K562 (cell line): ENCODE measurements around the gene ELMOD2. TPM values are rescaled to one million over a fixed set of nuclear protein-coding genes. Genes with fewer than 3 reads are reported as not detected.
A peak's percentile ranks its signal among the peaks of the same experiment; 100 is the strongest.

Source experiments
- CBFA2T3 ChIP-seq: fragments of 450-650 bp; IDR thresholded peaks from 2 replicates; pipeline ENCODE4 v1.6.1; 2017
- CCNT2 ChIP-seq: IDR thresholded peaks from 2 replicates; pipeline ENCODE4 v1.6.1; 2011; ENCODE audit warnings: borderline replicate concordance, low read depth, mild to moderate bottlenecking, moderate library complexity, mixed read lengths, low read length; ENCODE audit not compliant: insufficient read length; ENCODE audit errors: extremely low read depth
- EP300 ChIP-seq: IDR thresholded peaks from 2 replicates; pipeline ENCODE4 v1.6.1; 2012; ENCODE audit warnings: low read length, improper control_type of control experiment
- ETV5 ChIP-seq: sonication (generic); formaldehyde crosslinking; IDR thresholded peaks from 2 replicates; pipeline ENCODE4 v1.4.0; 2020; ENCODE audit warnings: low read depth, mild to moderate bottlenecking, missing genetic modification reagents
- KHSRP ChIP-seq: fragments of 450-650 bp; IDR thresholded peaks from 2 replicates; pipeline ENCODE4 v1.6.1; 2017
- KLF1 ChIP-seq: fragments of 450-650 bp; IDR thresholded peaks from 2 replicates; pipeline ENCODE4 v1.6.1; 2016; ENCODE audit warnings: missing genetic modification characterization, missing compliant biosample characterization
- MAFK ChIP-seq: IDR thresholded peaks from 2 replicates; pipeline ENCODE4 v1.6.1; 2011; ENCODE audit warnings: low read length, improper control_type of control experiment
- MYC ChIP-seq, 2 experiments: fragments of 250-450 bp in 1 of 2; sonication (Bioruptor Pico) in 1 of 2; IDR thresholded peaks; 2 replicates each; pipeline versions ENCODE4 v1.5.1 to v1.6.1; 2012 to 2021; ENCODE audit warnings: low read depth in 2 of 2, borderline replicate concordance in 1 of 2, improper control_type of control experiment in 1 of 2, low read length in 1 of 2, mild to moderate bottlenecking in 1 of 2, moderate library complexity in 1 of 2
- RBM15 ChIP-seq: fragments of 200-400 bp; formaldehyde crosslinking; IDR thresholded peaks from 2 replicates; pipeline ENCODE4 v1.6.1; 2018; ENCODE audit warnings: mild to moderate bottlenecking, low read length, moderate library complexity; ENCODE audit not compliant: insufficient read depth
- RBM34 ChIP-seq: fragments of 200-400 bp; formaldehyde crosslinking; IDR thresholded peaks from 2 replicates; pipeline ENCODE4 v1.6.1; 2018; ENCODE audit warnings: low read length, borderline replicate concordance; ENCODE audit not compliant: insufficient read depth
- RFX7 ChIP-seq: fragments of 250-450 bp; sonication (Bioruptor Pico); IDR thresholded peaks from 2 replicates; pipeline ENCODE4 v1.5.1; 2021; ENCODE audit warnings: mild to moderate bottlenecking
- STAT5B ChIP-seq: fragments of 250-450 bp; sonication (Bioruptor Pico); IDR thresholded peaks from 2 replicates; pipeline ENCODE4 v1.8.0; 2021; ENCODE audit warnings: mild to moderate bottlenecking, inconsistent platforms
- U2AF1 ChIP-seq: fragments of 200-400 bp; formaldehyde crosslinking; optimal IDR thresholded peaks from 2 replicates; pipeline ENCODE3; 2017; ENCODE audit warnings: mild to moderate bottlenecking, low read depth, low read length, moderate library complexity
- XRCC3 ChIP-seq: fragments of 450-650 bp; IDR thresholded peaks from 2 replicates; pipeline ENCODE4 v1.6.1; 2017; ENCODE audit warnings: mild to moderate bottlenecking, moderate library complexity
- ZFP36 ChIP-seq: fragments of 150-350 bp; IDR thresholded peaks from 2 replicates; pipeline ENCODE4 v1.6.1; 2018; ENCODE audit warnings: low read length, low read depth; ENCODE audit not compliant: partially characterized antibody
- ZNF165 ChIP-seq: fragments of 250-450 bp; sonication (Bioruptor Pico); IDR thresholded peaks from 2 replicates; pipeline ENCODE4 v1.4.0; 2020; ENCODE audit warnings: borderline replicate concordance
- ZNF212 ChIP-seq: fragments of 450-650 bp; formaldehyde crosslinking; IDR thresholded peaks from 2 replicates; pipeline ENCODE4 v1.4.0; 2020; ENCODE audit warnings: mild to moderate bottlenecking
- ZNF324 ChIP-seq: fragments of 250-450 bp; sonication (Bioruptor Pico); IDR thresholded peaks from 2 replicates; pipeline ENCODE4 v1.4.0; 2020; ENCODE audit warnings: mild to moderate bottlenecking
- ZNF75A ChIP-seq: fragments of 450-650 bp; formaldehyde crosslinking; IDR thresholded peaks from 2 replicates; pipeline ENCODE4 v1.4.0; 2020; ENCODE audit warnings: mild to moderate bottlenecking
- polyA plus RNA-seq, 8 experiments: library from polyadenylated mRNA; depleted of rRNA in 4 of 8; stranded (reverse) in 5 of 8; unstranded in 3 of 8; fragments of >200 nt; fragmentation: Nextera tagmentation in 2 of 8; fragmentation: Illumina TruSeq in 1 of 8; extraction: Ambion mirVana in 2 of 8; extraction: Trizol in 1 of 8; gene quantifications; 2 replicates each; pipeline versions ENCODE4 v1.2.1 to v1.2.3, GENCODE V29; 2011 to 2014; ENCODE audit warnings: inconsistent platforms in 1 of 8, missing spikeins in 1 of 8
- total RNA-seq, 7 experiments: library from RNA; depleted of rRNA in 6 of 7; stranded (reverse); fragments of >200 nt in 6 of 7; fragmentation: Illumina TruSeq in 2 of 7; extraction: Trizol in 2 of 7; gene quantifications; 2 replicates each; pipeline versions ENCODE4 v1.2.1 to v1.2.3, GENCODE V29; 2011 to 2021; ENCODE audit warnings: low replicate concordance in 1 of 7
- TF ChIP-seq, protein P1 (sequence below): sonication (generic); formaldehyde crosslinking; IDR thresholded peaks from 2 replicates; pipeline ENCODE4 v1.8.0; 2022; ENCODE audit warnings: missing genetic modification reagents, mild to moderate bottlenecking, borderline replicate concordance
- TF ChIP-seq, protein P2 (sequence below): fragments of 250-450 bp; sonication (Bioruptor Pico); IDR thresholded peaks from 2 replicates; pipeline ENCODE4 v1.4.0; 2020; ENCODE audit warnings: mild to moderate bottlenecking, moderate library complexity, borderline replicate concordance
- TF ChIP-seq, protein P3 (sequence below): fragments of 450-650 bp; IDR thresholded peaks from 2 replicates; pipeline ENCODE4 v1.6.1; 2016; ENCODE audit warnings: mild to moderate bottlenecking
- TF ChIP-seq, protein P4 (sequence below): fragments of 450-650 bp; formaldehyde crosslinking; IDR thresholded peaks from 2 replicates; pipeline ENCODE4 v1.4.0; 2020; ENCODE audit warnings: mild to moderate bottlenecking, moderate library complexity

Gene ELMOD2
- total and polyA plus RNA-seq, 9 of the 15 experiments (the other 6 are each of a cell fraction or from before 2014, with no cell fraction given): 11.0 to 23.3 (median 14.3) TPM

DNA sequence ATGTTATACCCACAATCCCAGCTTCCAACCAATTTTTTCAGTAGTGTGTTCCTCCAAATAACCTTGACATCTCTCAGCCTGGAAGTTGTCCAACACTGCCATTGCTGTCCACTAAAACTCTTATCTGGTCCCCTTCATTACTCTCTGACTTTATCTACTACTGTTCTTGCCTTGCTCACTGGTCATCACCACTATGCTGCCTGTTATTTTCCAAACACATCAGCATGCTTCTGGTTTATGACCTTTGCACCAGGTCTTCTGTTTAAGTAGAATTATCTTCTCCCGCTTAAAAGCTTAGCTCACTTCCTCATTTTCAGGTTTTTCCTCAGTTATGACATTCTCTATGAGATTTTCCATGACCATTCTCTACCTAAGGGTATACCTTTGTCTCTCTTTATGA is 5.5 kb downstream of the ELMOD2 start (continued):
- TF ChIP-seq XRCC3: no peak
- no peak for TF ChIP-seq STAT5B (CRISPR knock-in tag)
- TF ChIP-seq, protein P1, sequence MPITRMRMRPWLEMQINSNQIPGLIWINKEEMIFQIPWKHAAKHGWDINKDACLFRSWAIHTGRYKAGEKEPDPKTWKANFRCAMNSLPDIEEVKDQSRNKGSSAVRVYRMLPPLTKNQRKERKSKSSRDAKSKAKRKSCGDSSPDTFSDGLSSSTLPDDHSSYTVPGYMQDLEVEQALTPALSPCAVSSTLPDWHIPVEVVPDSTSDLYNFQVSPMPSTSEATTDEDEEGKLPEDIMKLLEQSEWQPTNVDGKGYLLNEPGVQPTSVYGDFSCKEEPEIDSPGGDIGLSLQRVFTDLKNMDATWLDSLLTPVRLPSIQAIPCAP: no peak
- TF ChIP-seq ETV5: no peak
- TF ChIP-seq RBM15: no peak
- TF ChIP-seq ZFP36: no peak
- no peak for TF ChIP-seq RFX7 (CRISPR knock-in tag)
- TF ChIP-seq, protein P2, sequence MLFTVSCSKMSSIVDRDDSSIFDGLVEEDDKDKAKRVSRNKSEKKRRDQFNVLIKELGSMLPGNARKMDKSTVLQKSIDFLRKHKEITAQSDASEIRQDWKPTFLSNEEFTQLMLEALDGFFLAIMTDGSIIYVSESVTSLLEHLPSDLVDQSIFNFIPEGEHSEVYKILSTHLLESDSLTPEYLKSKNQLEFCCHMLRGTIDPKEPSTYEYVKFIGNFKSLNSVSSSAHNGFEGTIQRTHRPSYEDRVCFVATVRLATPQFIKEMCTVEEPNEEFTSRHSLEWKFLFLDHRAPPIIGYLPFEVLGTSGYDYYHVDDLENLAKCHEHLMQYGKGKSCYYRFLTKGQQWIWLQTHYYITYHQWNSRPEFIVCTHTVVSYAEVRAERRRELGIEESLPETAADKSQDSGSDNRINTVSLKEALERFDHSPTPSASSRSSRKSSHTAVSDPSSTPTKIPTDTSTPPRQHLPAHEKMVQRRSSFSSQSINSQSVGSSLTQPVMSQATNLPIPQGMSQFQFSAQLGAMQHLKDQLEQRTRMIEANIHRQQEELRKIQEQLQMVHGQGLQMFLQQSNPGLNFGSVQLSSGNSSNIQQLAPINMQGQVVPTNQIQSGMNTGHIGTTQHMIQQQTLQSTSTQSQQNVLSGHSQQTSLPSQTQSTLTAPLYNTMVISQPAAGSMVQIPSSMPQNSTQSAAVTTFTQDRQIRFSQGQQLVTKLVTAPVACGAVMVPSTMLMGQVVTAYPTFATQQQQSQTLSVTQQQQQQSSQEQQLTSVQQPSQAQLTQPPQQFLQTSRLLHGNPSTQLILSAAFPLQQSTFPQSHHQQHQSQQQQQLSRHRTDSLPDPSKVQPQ: no peak
- peak; percentile 94 for TF ChIP-seq CBFA2T3
- no peak for TF ChIP-seq KLF1
- TF ChIP-seq, protein P3, sequence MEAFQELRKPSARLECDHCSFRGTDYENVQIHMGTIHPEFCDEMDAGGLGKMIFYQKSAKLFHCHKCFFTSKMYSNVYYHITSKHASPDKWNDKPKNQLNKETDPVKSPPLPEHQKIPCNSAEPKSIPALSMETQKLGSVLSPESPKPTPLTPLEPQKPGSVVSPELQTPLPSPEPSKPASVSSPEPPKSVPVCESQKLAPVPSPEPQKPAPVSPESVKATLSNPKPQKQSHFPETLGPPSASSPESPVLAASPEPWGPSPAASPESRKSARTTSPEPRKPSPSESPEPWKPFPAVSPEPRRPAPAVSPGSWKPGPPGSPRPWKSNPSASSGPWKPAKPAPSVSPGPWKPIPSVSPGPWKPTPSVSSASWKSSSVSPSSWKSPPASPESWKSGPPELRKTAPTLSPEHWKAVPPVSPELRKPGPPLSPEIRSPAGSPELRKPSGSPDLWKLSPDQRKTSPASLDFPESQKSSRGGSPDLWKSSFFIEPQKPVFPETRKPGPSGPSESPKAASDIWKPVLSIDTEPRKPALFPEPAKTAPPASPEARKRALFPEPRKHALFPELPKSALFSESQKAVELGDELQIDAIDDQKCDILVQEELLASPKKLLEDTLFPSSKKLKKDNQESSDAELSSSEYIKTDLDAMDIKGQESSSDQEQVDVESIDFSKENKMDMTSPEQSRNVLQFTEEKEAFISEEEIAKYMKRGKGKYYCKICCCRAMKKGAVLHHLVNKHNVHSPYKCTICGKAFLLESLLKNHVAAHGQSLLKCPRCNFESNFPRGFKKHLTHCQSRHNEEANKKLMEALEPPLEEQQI: peak; percentile 89
- TF ChIP-seq MYC (IDR thresholded peaks at IDR 0.05; ENCODE audit: low read depth, low read length): peak; percentile 63
- TF ChIP-seq MYC (CRISPR knock-in tag; IDR thresholded peaks at IDR 0.05; ENCODE audit: borderline replicate concordance, low read depth): no peak
- TF ChIP-seq MAFK: no peak
- TF ChIP-seq U2AF1: no peak
- TF ChIP-seq CCNT2: peak; percentile 33
- 0 out of 2 replicates have a peak, but pooled peaks have one; percentile 44 for TF ChIP-seq KHSRP
- TF ChIP-seq ZNF324: no peak
- no peak for TF ChIP-seq RBM34
- TF ChIP-seq ZNF165 (CRISPR knock-in tag): no peak
- no peak for TF ChIP-seq ZNF75A (CRISPR knock-in tag)
- TF ChIP-seq, protein P4, sequence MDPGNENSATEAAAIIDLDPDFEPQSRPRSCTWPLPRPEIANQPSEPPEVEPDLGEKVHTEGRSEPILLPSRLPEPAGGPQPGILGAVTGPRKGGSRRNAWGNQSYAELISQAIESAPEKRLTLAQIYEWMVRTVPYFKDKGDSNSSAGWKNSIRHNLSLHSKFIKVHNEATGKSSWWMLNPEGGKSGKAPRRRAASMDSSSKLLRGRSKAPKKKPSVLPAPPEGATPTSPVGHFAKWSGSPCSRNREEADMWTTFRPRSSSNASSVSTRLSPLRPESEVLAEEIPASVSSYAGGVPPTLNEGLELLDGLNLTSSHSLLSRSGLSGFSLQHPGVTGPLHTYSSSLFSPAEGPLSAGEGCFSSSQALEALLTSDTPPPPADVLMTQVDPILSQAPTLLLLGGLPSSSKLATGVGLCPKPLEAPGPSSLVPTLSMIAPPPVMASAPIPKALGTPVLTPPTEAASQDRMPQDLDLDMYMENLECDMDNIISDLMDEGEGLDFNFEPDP (CRISPR knock-in tag): no peak
- TF ChIP-seq EP300: peak; percentile 78
- no peak for TF ChIP-seq ZNF212 (CRISPR knock-in tag)
